ENCODE data around the gene TLR3.
"Not testable (repeated sequence)": the region's sequence is repeated elsewhere in the genome, so short reads cannot be mapped to it uniquely, and the experiment has no call there.

The TLR3 gene

DNA sequence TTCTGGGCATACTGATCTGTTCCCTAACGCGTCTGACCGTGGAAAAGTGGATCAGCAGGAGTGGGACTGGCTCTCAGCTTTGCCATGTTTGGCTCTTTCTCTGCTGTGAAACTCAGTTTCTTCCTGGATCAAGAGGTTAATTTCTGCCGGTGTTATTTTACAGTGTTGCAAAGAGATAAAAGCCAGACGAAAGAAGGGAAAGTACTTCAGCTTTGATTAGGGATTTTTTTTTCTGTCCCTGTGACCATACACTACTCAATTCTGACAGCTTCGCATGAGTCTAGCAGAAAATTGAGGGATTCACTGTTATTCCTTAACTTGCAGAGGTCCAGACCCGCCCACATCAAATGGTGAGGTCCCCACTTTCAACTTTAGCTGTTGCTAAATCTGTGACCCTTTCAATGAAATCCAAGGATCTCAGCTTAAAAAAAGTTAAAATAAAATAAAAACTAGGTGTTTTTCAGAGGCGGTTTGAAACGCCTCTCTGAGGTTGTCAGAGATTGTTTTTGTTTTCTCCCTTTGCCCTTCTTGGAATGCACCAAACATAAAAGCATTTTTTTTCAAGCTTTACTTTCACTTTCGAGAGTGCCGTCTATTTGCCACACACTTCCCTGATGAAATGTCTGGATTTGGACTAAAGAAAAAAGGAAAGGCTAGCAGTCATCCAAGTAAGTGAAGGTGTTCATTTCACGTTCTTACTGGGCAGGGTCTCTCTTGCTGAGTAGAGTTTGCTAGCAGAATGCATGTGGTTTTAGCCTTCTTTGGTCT, at the start of gene TLR3:
TSS of gene TLR3 (plus strand) at position 576 of the 768 bp plus-strand sequence. CDS start 7,464 bp downstream, outside the sequence.
- DNase-seq: no peak

DNA sequence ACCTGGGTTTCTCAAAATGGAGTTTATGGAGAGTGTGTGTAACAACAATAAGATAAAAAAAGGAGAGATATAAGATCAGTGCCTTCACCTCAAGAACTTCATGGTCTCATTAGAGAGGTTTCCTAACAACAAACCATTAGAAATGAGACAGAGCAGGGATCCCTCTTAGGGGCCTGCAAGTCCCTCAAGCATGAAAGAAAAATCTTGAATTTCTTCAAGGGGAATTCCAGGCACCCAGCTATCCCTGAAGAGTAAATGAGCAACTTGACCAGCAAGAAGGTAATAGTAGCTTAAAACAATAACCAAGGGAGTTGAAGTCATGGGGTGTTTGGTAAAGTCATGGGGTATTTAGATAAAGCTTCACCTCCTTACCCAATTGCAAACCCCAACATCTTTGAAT, 49.7 kb upstream of the TLR3 start:
- no peak for DNase-seq

DNA sequence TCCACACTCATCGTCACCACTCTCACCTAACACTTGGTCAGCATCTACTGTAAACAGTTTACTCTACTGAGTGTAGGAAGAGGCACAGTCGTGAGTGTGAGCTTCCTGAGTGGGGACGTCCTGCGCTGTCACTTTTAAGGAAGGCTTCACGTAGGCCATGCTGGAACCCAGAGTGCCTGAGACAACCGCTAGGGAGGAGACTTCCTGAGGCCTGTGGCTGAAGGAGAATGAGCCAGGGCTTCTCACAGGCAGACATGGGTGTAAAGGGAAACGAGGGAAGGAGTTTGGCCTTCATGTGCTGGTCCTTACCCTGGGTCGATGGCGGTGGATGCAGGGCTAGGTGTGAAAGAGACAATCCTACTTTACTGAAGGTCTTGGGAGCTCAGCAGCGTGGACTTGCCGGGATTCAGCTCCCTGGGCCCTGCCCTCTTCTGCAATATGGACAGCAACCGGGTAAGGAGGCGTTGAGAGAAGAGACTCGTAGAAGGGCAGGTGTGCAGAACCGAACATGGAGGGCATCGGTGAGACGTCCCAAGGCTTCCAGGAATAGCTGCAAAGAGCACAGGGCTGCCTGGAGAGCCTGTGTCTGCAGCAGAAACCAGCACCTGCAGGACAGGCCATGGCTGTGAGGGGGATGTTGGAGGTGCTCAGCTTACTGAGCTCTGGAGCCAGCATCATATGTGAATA, 48.7 kb upstream of the TLR3 start:
- DNase-seq: no peak

DNA sequence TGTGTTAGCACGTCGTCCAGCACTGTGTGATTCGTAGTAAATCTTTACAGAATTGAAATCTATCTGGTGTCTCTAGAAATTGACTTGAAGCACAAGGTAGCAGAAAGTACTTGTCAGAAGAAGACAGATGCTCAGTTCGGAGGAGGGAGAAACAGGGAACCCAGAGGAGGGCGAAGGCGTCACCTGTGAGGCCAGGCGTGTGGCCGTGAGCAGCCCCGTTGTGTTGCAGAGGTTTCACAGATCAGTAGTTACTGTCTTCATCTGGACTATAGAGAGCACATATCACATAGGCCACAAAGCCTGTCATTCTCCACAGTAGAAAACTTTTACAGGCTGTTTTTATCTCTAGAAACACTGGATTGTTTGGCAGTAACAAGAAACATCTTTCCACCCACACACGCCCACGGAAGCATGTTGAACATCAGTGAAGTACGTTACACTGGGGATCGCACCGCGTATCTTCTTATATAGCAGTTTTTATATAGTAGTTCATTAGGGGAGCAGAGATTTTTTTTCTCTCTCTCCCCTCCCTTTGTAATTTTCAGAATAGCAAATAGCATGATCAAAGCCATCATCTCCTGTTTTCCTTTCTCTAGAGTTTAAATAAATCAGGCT, 48.1 kb upstream of the TLR3 start:
- DNase-seq: no peak

DNA sequence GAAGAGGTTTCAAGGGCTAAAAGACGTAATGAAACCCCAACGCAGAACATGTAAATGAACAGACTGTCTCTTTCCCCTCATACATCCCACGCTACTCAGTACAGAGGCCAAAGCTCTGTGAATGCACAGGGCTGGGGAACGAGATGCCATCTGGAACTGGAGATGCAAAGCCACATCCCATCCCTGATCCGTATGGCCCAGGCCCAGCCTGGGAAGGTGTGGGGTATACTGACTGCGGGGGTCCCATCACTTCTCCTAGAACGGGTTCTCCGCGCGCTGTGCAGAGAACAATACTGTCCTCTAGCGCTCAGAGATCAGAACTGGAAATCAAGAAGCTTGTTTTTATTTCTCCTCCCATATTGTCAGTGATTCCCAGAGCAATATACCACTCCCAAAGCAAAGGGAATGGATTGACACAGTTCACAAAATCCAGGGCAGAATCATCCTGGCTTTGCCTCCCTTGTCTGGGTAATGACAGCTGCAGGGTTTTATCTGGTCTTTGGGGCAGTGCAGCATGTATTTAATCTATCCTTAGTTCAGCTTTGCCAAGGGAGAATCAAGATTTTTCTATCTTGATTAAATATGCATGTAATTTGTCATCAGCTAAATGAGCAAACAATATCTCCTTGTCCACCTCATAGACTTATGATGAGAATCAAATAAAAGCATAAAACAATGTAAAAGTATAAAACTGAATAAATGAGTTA, 47.3 kb upstream of the TLR3 start:
- DNase-seq: peak in 1 of 2 experiments; percentile 4

DNA sequence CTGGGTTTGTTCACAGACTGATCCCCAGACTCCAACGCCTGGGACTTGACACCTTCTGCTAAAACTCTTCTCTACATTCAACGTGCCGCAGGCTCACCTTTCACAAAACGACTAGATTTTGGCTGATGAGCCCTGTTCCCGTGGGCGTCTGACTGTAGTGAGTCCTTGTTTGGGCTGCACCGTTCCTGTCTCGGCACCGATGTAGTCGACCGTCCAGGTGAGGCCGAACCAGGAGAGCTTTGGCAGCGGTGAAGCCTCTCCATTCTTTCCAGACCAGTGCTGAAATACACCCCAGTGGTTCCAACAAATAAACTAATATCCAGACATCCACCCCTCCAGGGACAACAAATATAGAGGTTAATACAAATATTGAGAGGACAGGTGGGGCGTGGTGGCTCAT, 45.0 kb upstream of the TLR3 start:
- DNase-seq: no peak

DNA sequence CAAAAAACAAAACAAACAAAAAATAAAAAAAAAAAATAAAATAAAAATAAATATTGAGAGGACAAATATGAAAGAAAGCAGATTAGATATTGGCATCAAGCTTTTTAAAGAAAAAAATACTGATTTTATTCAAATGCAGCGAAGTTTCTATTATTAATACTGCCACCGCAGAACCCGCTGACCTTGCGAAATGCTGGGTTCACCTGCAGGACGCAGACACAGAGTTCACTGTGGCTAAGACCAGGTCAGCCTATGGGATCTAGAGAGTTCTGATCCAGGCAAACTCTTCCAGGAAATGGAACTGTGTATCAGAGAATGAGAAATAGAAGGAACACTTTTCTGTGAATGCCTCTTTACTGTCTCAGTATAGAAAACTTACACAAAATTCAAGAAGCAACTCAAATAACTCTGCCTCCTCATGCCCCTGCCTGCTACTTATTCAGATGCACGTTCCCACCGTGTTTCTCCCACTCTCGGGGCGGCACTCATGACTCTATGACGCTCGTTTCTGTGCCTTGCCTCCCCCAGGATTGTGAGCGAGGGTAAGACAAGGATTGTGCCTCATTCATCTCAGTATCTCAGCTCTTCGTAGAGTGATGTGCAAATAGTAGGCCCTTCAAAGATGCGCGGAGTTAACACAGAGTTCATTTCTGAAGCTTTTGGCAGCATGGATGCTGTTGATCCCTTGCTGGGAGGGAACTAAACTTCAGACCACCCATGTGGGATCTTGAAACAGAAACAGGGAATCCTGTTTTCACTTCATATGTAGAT, 44.1 kb upstream of the TLR3 start:
- DNase-seq: no peak

DNA sequence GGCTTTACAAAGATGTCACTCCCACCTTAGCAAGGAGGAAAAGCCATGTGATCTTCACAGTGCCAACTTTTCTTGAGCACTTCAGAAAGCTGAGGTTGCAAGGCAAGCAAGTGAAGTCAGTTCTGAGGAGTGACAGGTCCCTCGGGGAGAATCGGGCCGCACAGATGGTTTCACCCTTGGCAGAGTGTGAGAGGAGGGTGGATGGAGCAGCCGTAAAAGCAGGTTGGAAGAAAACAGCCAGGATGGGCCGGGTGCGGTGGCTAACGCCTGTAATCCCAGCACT, 43.6 kb upstream of the TLR3 start:
- no peak for DNase-seq

DNA sequence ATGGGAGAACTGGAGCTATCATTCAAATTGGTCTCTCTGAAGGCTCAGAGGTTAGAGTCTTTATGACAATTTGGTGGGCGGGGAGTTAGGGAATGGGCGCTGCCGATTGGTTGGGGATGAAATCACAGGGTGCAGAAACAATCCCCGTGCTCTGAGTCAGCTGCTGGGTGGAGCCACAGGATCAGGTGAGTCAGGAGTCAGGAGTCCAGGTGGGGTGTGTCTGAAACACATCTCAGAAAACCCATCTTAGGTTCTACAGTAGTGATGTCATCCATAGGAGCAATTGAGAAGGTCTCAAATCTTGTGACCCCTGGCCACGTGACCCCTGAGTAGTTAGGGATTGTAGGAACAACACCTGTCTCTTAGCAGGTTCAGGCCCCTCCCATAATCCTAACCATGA, 41.6 kb upstream of the TLR3 start:
- DNase-seq: no peak

DNA sequence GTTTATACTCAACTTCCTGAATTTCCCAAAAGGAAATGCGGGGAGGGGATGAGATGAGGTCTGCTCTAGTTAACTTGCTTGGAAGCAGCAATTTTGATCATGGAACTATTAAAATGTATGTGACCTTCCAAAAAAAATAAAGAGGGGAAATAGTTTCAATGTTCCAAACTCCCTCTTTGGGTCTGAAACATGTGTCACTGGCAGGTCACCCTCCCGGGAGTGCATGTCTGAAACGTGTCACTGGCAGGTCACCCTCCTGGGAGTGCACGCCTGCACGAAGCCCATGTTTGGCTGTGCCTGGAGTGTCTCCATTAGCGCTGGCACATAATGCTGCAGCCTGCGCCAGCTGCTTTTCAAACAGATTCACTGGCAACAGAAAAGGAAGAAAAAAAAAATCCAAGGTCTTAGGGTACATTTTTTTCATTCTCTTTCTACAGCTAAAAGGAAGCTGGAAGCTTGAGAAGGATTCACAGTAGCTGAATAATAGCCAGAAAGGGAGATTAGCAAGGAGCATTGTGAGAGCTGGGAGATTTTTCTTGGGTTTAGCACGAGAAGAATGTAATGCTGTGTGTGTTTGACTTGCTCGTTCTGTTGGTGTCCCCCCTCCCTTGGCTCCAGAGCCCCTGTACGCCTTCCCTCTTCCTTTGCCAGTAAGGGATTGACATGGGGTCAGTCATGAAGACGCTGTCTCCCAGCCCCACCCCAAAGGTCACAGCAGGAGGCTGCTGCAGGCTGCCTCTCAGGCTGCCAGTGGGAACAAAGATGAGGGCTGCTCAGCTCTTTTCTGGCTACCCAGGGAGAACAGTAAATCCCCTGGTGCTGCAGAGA, 39.2 kb upstream of the TLR3 start:
- no peak for DNase-seq

DNA sequence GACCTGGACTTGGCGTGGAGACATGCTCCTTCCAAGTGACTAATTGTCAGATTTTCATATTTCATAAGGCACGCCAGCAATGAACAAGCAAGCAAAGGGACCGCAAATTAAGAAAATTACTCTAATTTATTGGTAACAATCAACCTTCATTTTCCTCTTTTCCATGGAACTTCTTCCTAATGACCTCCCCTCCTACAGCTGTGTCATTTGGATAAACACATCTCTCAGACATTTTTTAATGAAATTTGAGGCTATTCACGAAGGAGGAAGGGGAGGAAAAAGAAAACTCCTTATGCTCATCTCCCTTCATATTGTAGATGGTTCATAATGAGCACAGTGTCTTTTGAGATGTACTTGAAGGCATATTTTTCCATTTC, 38.6 kb upstream of the TLR3 start:
- no peak for DNase-seq

DNA sequence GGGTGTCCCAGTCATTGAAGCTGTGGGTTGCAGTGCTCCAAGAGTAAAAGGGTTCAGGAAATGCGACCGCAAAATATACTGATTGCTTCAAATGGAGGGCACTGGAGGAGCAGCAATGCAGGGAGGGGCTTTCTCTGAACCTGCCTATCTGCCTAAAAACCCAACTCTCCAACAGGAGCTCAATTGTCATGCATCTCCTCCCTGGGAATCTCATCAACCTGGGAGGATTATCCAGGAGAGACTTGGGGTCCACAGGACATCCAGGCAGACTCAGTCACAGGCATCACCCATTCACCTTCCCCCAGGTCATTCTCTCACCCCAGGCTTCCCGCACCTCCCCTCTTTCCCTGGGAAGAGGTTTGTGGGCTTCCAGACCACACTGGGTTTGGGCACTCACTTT, 38.2 kb upstream of the TLR3 start:
- no peak for DNase-seq

DNA sequence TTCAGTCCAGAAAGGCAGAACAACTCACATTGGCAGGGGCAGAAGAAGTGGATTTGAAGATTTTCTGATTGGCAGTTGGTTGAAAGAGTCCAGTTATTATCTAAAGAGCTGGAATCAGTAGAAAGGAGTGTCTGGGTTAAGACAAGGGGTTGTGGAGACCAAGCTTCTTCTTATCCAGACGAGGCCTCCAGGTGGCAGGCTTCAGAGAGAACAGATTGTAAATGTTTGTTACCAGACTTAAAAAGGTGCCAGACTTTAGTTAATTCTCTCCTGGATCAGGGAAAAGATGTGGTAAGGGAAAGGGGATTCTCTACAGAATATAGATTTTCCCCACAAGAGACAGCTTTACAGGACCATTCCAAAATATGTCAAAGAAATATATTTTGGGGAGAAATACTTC, 36.7 kb upstream of the TLR3 start:
- no peak for DNase-seq

DNA sequence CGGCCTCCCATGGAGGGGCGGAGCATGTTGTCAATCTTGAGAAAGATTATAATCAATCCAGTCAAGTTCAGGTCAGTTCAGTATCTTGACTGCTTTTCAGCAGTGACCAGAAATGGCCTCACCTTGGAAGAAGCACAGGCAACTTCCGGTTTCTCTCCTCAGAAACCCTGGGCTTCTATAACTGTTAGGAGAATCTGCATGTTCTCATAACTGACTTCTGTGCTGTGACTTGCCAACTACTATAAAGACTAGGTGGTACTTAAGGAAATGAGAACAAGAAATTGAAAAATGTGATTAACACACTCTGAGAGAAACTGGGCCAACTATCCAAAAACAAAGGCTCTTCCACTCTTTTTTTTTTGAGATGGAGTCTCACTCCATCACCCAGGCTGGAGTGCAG, 35.9 kb upstream of the TLR3 start:
- no peak for DNase-seq

DNA sequence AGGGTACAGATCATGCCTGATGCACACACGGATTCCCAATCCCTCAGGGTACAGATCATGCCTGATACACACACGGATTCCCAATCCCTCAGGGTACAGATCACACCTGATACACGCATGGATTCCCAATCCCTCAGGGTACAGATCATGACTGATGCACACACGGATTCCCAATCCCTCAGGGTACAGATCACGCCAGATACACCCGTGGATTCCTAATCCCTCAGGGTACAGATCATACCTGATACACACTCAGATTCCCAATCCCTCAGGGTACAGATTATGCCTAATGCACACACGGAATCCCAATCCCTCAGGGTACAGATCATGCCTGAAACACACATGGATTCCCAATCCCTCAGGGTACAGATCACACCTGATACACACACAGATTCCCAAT, 34.3 kb upstream of the TLR3 start:
- DNase-seq: not testable (repeated sequence)

DNA sequence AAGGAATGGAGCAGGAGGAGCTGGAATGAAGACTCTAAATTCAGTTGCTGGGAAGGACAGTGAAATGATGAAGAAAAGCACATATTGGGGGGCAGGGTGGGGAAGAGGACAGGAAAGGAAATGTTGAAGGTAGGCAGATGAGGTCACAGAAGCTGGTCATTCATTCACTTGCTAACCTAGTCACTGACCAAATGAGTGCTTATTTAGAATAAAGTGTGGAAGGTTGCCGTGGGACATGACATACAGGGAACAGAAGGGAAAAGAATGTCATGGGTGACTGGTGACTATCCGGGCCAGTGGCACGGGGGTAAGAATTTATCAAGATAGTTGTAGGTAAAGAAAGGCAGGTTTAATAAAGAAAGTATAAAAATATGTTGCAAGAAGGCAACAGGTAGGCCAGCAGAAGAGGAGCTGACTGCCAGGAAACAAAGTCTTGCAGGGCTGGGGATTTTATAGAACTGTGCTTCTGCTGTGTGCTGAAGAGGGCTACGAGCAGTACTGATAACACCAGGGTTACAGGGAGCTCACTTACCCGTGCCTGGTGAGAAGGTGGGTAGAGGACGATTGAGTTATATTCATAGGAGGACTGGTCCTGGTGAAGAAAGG, 31.9 kb upstream of the TLR3 start:
- no peak for DNase-seq

DNA sequence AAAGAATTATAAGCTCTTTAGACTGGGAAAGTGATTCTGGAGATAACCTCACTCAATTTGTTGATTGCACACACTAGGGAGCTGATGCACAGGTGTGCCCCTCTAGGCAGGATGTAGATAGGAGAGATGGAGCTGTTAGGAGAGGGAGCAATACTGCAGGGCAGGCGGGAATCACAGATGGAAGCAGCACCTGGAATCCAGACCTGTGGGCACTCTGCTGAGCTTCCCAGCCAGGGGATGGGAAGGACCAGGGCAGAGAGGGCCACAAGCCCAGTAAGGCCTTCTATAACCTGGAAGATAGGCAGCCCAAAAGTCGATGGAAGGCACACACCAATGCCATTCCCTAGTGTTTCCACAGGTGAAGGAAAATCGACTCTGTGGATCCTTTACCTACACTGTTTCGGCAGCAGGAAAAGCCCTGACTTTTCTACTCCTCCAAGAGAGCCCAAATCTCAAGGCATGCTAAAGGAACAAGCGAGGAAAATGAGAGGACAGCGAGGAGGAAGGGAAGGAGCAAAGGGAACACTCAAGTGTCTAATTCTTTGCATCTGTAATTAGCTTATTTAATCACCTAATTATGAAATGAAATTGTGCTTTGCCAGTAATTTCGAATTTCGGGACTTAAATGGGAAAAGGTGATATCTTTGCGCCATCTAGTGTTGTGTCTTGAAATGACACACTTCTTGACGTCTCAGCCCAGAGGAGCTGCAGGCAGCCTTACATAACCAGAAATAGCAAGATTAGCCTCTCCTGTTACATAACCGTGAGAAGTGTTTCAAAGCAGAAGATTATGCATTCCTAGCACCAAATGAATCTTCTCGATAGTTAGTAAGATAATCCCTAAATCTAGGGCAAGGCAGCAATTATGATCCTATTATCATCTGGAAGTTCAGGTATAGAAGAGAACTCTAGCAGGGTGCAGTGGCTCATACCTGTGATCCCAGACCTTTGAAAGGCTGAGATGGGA, 31.0 kb upstream of the TLR3 start:
- DNase-seq: peak; percentile 5 to 12

DNA sequence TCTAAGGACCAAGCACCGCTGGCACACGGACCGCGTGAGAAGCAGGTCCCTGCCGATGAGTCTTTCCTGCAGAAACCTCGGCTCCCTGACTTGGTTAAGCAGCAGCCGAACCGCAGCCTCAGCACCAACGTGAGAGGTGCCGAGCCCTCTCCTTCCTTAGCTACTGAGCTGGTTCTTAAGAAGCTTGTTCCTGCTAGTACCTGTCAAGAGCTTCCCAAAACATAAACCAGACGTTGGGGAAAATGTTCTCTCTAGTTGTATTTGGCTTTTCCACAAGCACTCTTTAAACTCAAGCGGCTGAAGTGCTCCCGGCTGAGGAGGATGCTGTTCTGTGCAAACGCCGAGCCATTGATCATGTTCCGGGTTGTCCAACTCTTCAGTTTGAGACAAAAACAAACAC, 29.3 kb upstream of the TLR3 start:
- no peak for DNase-seq

DNA sequence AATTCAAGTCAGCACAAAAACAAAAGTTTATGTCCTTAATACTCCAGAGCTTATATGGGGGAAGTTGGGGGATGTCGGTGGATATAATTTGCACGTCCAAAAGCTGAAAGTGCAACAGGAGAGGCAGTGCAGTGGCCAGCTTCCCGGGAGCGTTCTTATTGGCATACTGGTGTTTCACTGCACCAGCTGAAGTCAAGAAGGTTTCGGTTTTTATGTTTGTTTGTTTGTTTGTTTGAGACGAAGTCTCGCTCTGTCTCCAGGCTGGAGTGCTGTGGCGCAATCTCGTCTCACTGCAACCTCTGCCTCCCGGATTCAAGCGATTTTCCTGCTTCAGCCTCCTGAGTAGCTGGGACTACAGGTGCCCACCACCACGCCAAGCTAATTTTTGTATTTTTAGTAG, 28.6 kb upstream of the TLR3 start:
- no peak for DNase-seq

DNA sequence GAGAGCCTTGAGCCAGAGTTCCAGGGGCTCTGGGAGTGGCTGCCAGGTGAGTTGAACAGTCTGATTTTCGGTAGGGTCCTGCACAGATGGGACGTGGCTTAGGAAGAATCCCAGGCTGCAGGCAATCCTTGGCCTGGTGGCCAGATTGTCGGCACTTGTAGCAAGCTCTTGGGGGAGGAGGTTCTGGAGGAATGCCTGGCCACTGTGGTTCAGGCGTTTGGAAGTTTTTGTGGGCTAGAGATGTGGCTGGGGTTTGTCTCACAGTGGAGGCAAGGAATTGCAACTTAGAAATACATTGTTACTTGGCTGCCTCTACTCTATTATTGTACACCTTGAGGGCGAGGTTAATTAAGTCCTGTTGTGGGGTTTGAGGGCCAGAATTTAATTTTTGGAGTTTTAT, 21.5 kb upstream of the TLR3 start:
- not testable (repeated sequence) for DNase-seq
